Retina (tissue), 1 donor: ENCODE data around the gene TMEM74B.

Source experiments
- DNase-seq: peaks from one replicate; pipeline ENCODE4 v3.0.0-alpha.2; 2016

Gene TMEM74B

GRCh38 chr20:1131354-1131753 lies 53.4 kb downstream of the TMEM74B start:
- DNase-seq, result no peak

GRCh38 chr20:1130847-1131246 lies 53.9 kb downstream of the TMEM74B start:
- DNase-seq, result no peak
